Measurements from ENCODE around the gene TCHP.

The TCHP gene

DNA sequence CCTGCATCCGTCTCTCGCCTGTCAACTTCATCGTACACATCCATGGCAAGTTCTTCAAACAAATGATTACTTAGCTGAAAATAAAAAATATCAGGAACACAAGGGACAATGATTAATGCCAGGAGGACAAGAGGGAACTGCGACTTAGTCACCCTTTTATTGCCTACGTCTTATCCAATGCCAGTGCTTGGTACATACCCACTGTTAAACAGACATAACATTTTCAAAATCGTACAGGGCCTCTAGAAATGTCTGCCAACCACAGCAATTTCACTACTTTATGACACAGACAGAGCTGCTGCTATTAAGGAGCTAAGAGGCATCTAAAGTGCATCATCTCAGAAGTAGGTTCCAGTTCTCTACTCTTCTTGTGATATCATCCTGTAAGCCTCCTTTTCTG is 61.5 kb downstream of the TCHP start:
- DNase-seq (ENCODE audit: low read depth in 3 of 3), result no peak

GRCh38 chr12:109962398-109962797 is 62.3 kb downstream of the TCHP start:
- DNase-seq (ENCODE audit: low read depth in 3 of 3), result no peak

GRCh38 chr12:109963330-109963729 is 63.3 kb downstream of the TCHP start:
- no peak for DNase-seq (ENCODE audit: low read depth in 3 of 3)

- DNase-seq (ENCODE audit: low read depth in 3 of 3), result no peak
Measured at GRCh38 chr12:109963743-109964429, 63.8 kb downstream of the TCHP start.

- no peak for DNase-seq (ENCODE audit: low read depth in 3 of 3)
Measured at GRCh38 chr12:109966546-109966945, 66.5 kb downstream of the TCHP start.

- no peak for DNase-seq (ENCODE audit: low read depth in 3 of 3)
Measured at GRCh38 chr12:109967383-109968031, 67.4 kb downstream of the TCHP start.
